Measurements from ENCODE around the gene LHX3. TPM values are rescaled to one million over a fixed set of nuclear protein-coding genes. Genes with fewer than 3 reads are reported as not detected.

The LHX3 gene
- total RNA-seq, 2 experiments from 2014 or later = not detected

DNA sequence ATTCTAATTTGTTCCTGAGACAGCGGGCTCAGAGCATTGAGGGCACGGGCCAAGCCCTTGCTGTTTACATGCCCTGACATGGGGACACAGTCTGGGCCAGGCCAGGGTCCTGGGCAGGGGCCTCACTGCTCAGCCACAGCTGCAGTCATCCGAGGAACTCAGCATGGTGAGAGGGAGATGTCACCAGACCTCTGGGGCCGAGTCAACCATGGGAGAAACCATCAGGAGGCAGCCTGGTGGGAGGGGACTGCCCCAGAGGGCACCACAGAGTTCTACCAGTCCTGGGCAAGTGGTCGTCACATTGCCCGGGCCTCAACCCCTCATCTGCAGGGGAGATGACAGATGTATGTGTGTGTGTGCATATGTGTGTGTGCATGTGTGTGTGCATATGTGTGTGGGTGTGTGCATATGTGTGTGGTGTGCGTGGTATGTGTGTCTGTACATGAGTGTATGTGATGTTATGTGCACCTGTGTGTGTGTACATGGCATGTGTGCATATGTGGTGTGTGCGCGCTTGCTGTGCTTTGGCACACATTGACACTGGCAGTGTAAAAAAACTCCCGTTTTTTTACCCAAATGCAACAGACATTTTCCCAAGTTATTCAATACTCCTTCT is 43.8 kb downstream of the LHX3 start:
- no peaks in the 10 kb centered on the region for H3K36me3 Mint-ChIP-seq (ENCODE audit: low read depth)
- DNase-seq (no peak), ATAC-seq (no peak)
- H3K27ac Mint-ChIP-seq = no peak overlapping the region
- POLR2A ChIA-PET = no interaction called here
- no peaks in the 10 kb centered on the region for H3K27me3 Mint-ChIP-seq
- CTCF ChIA-PET = interaction anchor here (1.4 kb wide), 1 partner anchor 7 kb away, joined by 5 read pairs; no protein-coding TSS in a partner anchor
- no peak overlapping the region for H3K4me3 Mint-ChIP-seq
- H3K9me3 Mint-ChIP-seq (ENCODE audit: low read depth) = peaks cover 2% of the 10 kb centered on the region
- intact Hi-C loops (cut with DNase I, micrococcal nuclease) = no loop called here
- no peaks in the 10 kb centered on the region for H3K4me1 Mint-ChIP-seq

DNA sequence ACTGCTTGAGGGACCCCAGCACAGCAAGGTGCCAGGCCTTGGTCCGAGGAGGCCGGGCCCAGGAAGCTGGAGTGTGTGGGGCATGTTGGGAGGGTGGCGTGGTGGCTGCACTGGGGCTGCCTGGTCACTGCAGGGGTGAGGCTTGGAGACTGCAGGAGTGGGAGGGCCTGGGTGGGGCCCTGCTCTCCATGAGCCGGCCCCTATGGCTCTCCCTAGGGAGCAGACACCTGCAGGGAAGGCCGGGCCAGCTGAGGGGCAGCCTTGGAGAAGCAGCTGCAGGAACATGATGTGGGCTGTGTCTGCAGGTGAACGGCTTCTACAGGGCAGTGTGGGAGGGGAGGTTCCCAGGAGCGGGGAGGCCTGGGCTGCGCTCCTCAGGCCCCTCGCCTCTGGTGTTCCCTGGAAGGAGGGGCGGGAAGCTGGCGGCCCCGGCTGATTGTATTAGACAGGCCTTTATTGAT is 44.5 kb downstream of the LHX3 start:
- Mint-ChIP-seq H3K4me1 (no peaks in the 10 kb centered on the region), H3K27me3 (no peaks in the 10 kb centered on the region), H3K36me3 (ENCODE audit: low read depth) (no peaks in the 10 kb centered on the region), H3K27ac (no peak overlapping the region), H3K4me3 (no peak overlapping the region), H3K9me3 (ENCODE audit: low read depth) (peaks cover 2% of the 10 kb centered on the region)
- ChIA-PET CTCF (interaction anchor here (1.4 kb wide), 1 partner anchor 8 kb away, joined by 5 read pairs; no protein-coding TSS in a partner anchor), POLR2A (no interaction called here)
- ATAC-seq (no peak), DNase-seq (no peak)
- intact Hi-C loops (cut with DNase I, micrococcal nuclease) = no loop called here

DNA sequence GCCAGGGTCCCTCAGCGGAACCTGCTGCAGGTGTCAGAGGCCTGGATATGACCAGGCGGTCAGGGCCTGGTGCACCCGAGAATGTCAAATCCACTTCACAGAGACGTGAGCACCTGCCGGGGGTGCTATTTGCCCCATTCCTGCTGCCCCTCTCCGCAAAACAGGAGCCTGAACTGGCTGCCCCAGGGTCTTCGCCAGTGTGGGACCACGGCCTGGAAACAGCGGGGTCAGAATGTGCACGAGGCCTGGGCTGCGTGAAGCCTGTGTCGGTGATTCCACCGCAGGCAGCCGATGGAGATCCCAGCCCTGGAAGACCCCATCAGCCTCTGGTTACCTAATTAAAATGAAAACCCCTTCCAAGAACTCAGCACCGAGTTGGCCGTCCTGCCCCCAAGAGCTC is 45.1 kb downstream of the LHX3 start:
- no peaks in the 10 kb centered on the region for H3K36me3 Mint-ChIP-seq (ENCODE audit: low read depth)
- CTCF ChIA-PET = interaction anchor here (1.4 to 1.5 kb wide), 2 partner anchors 9 to 11 kb away, joined by 3 to 5 read pairs; no protein-coding TSS in a partner anchor

GRCh38 chr9:136157477-136158265 is 47.3 kb downstream of the LHX3 start:
- ATAC-seq (no peak), DNase-seq (no peak)
- ChIA-PET CTCF (no interaction called here), POLR2A (no interaction called here)
- Mint-ChIP-seq H3K4me1 (no peaks in the 10 kb centered on the region), H3K4me3 (no peak overlapping the region), H3K27me3 (peaks cover 3% of the 10 kb centered on the region), H3K27ac (no peak overlapping the region), H3K9me3 (ENCODE audit: low read depth) (no peaks in the 10 kb centered on the region), H3K36me3 (ENCODE audit: low read depth) (no peaks in the 10 kb centered on the region)
- intact Hi-C loops (cut with DNase I, micrococcal nuclease) = no loop called here

More for the DNA sequence above, 45.1 kb downstream of the LHX3 start:
- no peak overlapping the region for H3K4me3 Mint-ChIP-seq
- no peaks in the 10 kb centered on the region for H3K4me1 Mint-ChIP-seq
- intact Hi-C loops (cut with DNase I, micrococcal nuclease) = no loop called here
- H3K27me3 Mint-ChIP-seq = peaks cover 3% of the 10 kb centered on the region
- ATAC-seq (no peak), DNase-seq (no peak)
- H3K27ac Mint-ChIP-seq = no peak overlapping the region
- POLR2A ChIA-PET = no interaction called here
- H3K9me3 Mint-ChIP-seq (ENCODE audit: low read depth) = peaks cover 2% of the 10 kb centered on the region

DNA sequence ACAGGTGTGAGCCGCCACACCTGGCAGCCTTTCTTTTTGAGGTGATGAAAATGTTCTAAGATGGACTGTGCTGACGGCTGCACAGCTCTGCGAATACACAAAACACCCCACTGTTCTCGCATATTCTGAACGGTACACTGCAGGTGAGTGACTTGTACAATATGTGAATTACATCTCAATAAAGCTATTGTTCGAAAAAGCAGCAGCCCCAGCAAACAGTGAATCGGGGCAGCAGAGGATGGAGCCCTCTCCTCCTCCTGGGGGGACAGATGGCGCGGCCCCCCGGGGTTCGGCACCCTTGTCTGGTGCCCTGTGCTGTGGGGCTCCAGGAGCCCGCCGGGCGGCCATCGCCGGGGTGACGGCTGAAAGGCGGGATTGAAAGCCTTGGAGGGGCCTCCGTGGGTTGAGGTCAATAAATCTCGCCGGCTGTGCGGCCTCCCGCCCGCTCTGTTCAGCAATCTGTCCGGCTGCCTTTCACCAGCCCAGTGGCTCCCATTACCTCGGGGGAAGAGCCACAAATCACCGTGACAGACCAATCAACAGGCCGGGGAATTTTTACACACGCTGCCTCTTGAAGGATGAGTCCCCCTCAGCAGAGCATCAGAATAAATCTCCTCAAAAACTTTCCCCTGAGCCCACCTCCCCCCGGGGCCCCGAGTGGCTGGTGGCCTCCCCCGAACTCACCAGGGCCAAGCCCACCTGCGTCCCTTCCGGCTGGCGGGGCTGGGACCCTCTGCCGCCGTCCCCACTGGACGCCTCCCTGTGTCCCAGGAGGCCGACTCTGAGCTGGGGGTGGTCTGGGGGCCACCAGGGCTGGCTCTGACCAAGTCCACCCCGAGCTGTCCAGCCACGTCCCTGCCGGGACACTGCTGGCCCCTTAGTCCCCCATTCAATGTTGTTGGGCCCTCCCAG is 48.5 kb downstream of the LHX3 start:
- no peaks in the 10 kb centered on the region for H3K36me3 Mint-ChIP-seq (ENCODE audit: low read depth)
- DNase-seq (no peak), ATAC-seq (no peak)
- POLR2A ChIA-PET = no interaction called here
- no peaks in the 10 kb centered on the region for H3K4me1 Mint-ChIP-seq
- H3K9me3 Mint-ChIP-seq (ENCODE audit: low read depth) = no peaks in the 10 kb centered on the region
- no peak overlapping the region for H3K4me3 Mint-ChIP-seq
- CTCF ChIA-PET = no interaction called here
- intact Hi-C loops (cut with DNase I, micrococcal nuclease) = no loop called here
- H3K27ac Mint-ChIP-seq = no peak overlapping the region
- H3K27me3 Mint-ChIP-seq = peaks cover 3% of the 10 kb centered on the region

DNA sequence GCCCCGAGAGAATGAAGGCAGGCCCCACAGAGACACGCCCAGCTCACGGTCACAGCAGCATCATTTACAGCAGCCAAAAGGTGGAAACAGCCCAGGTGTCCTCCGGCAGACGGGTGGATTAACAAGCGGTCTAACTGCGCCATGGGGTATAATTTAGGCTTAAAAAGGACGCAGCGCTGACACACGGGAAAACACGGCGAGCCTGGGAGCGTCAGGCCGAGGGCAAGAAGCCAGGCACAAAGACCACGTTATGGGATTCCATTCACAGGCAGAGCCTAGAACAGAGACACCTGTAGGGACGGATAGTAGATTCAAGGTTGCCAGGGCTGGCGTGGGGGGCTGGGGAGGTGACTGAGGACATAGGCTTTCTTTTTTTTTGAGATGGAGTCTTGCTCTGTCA is 49.4 kb downstream of the LHX3 start:
- H3K9me3 Mint-ChIP-seq (ENCODE audit: low read depth) = no peaks in the 10 kb centered on the region
- ATAC-seq (no peak), DNase-seq (no peak)
- no peak overlapping the region for H3K4me3 Mint-ChIP-seq
- H3K27ac Mint-ChIP-seq = no peak overlapping the region
- intact Hi-C loops (cut with DNase I, micrococcal nuclease) = no loop called here
- H3K4me1 Mint-ChIP-seq = no peaks in the 10 kb centered on the region
- no peaks in the 10 kb centered on the region for H3K36me3 Mint-ChIP-seq (ENCODE audit: low read depth)
- ChIA-PET POLR2A (no interaction called here), CTCF (no interaction called here)
- peaks cover 3% of the 10 kb centered on the region for H3K27me3 Mint-ChIP-seq

- intact Hi-C loops (cut with DNase I, micrococcal nuclease) = loop anchor here in 1 of 2 experiments (5.0 kb wide), 1 partner anchor 127 kb away; no protein-coding TSS in a partner anchor
- Mint-ChIP-seq H3K4me1 (no peaks in the 10 kb centered on the region), H3K27ac (no peak overlapping the region), H3K36me3 (ENCODE audit: low read depth) (no peaks in the 10 kb centered on the region), H3K9me3 (ENCODE audit: low read depth) (no peaks in the 10 kb centered on the region), H3K4me3 (no peak overlapping the region), H3K27me3 (peaks cover 3% of the 10 kb centered on the region)
- DNase-seq = no peak
- no peak for ATAC-seq
- ChIA-PET POLR2A (no interaction called here), CTCF (no interaction called here)
Measured at GRCh38 chr9:136154943-136155342, 50.0 kb downstream of the LHX3 start.

GRCh38 chr9:136153381-136154065 is 51.4 kb downstream of the LHX3 start:
- Mint-ChIP-seq H3K36me3 (ENCODE audit: low read depth) (no peaks in the 10 kb centered on the region), H3K27ac (no peak overlapping the region), H3K4me1 (no peaks in the 10 kb centered on the region), H3K4me3 (no peak overlapping the region), H3K27me3 (peaks cover 3% of the 10 kb centered on the region), H3K9me3 (ENCODE audit: low read depth) (no peaks in the 10 kb centered on the region)
- DNase-seq (no peak), ATAC-seq (peak; percentile 23)
- ChIA-PET CTCF (no interaction called here), POLR2A (no interaction called here)
- intact Hi-C loops (cut with DNase I, micrococcal nuclease) = loop anchor here in 1 of 2 experiments (5.0 kb wide), 1 partner anchor 129 kb away; no protein-coding TSS in a partner anchor

DNA sequence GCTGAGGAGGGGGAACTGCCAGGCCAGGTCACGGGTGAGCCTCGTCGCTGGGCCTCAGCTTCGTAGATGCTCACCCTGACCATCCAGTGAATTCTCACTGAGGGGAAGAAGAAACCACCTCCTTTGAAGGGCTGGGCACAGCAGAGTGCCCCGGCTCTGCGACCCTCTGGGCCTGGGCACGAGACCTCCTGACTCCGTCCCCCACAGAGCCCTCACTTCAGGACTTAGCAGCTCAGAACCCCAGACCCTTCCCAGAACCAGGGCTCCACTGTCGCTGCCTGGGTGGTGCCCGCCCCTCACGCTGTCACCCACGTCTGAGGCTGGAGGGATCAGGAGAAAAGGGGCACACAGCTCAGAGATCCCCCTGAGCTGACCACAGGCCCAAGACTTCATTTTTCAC is 52.0 kb downstream of the LHX3 start:
- no peak overlapping the region for H3K27ac Mint-ChIP-seq
- POLR2A ChIA-PET = no interaction called here
- CTCF ChIA-PET = no interaction called here

GRCh38 chr9:136152543-136152866 is 52.4 kb downstream of the LHX3 start:
- POLR2A ChIA-PET = no interaction called here
- H3K9me3 Mint-ChIP-seq (ENCODE audit: low read depth) = no peaks in the 10 kb centered on the region
- H3K27ac Mint-ChIP-seq = no peak overlapping the region
- DNase-seq = no peak
- peaks cover 3% of the 10 kb centered on the region for H3K27me3 Mint-ChIP-seq
- no peaks in the 10 kb centered on the region for H3K4me1 Mint-ChIP-seq
- intact Hi-C loops (cut with DNase I, micrococcal nuclease) = loop anchor here in 1 of 2 experiments (5.0 kb wide), 1 partner anchor 130 kb away; no protein-coding TSS in a partner anchor
- H3K4me3 Mint-ChIP-seq = no peak overlapping the region
- ATAC-seq = no peak
- CTCF ChIA-PET = no interaction called here
- no peaks in the 10 kb centered on the region for H3K36me3 Mint-ChIP-seq (ENCODE audit: low read depth)

More for the DNA sequence above, 52.0 kb downstream of the LHX3 start:
- no peaks in the 10 kb centered on the region for H3K36me3 Mint-ChIP-seq (ENCODE audit: low read depth)
- no peaks in the 10 kb centered on the region for H3K9me3 Mint-ChIP-seq (ENCODE audit: low read depth)
- H3K27me3 Mint-ChIP-seq = peaks cover 3% of the 10 kb centered on the region
- H3K4me1 Mint-ChIP-seq = no peaks in the 10 kb centered on the region
- intact Hi-C loops (cut with DNase I, micrococcal nuclease) = loop anchor here in 1 of 2 experiments (5.0 kb wide), 1 partner anchor 129 kb away; no protein-coding TSS in a partner anchor
- no peak overlapping the region for H3K4me3 Mint-ChIP-seq
- DNase-seq (no peak), ATAC-seq (no peak)

Data from activated CD4-positive, alpha-beta T cell treated with anti-CD3 and anti-CD28 coated beads for 36 hours (primary cell).